Neural cell (in vitro differentiated cells): ENCODE measurements around the gene GPD1. TPM values are rescaled to one million over a fixed set of nuclear protein-coding genes. Genes with fewer than 3 reads are reported as not detected.

Experiments
- H2AFZ ChIP-seq: fragments of 200-600, 300-800 bp; sonication (generic), shearing (Covaris generic); 2 replicates; pipeline ENCODE4 v1.6.0; 2014; ENCODE audit warnings: low read depth, mild to moderate bottlenecking, antibody characterized with exemption, low read length, moderate library complexity
- H3F3A ChIP-seq: fragments of 200-600 bp; shearing (Covaris generic); 2 replicates; pipeline ENCODE4 v1.6.1; 2016; ENCODE audit warnings: mild to moderate bottlenecking, moderate library complexity, mixed read lengths, antibody characterized with exemption, low read length; ENCODE audit not compliant: insufficient read depth, poor library complexity, severe bottlenecking
- H3K27ac ChIP-seq: fragments of 200-600, 300-800 bp; sonication (generic), shearing (Covaris generic); 2 replicates; pipeline ENCODE4 v1.5.1; 2014; ENCODE audit warnings: mild to moderate bottlenecking, low read length, moderate library complexity
- H3K27me3 ChIP-seq: fragments of 300-800, 200-600 bp; sonication (generic), shearing (Covaris generic); 2 replicates; pipeline ENCODE4 v1.6.0; 2014; ENCODE audit warnings: mild to moderate bottlenecking, low read depth, low read length, moderate library complexity; ENCODE audit not compliant: insufficient read depth
- H3K36me3 ChIP-seq: fragments of 300-800, 200-600 bp; sonication (generic), shearing (Covaris generic); 2 replicates; pipeline ENCODE4 v1.5.1; 2014; ENCODE audit warnings: mild to moderate bottlenecking, antibody characterized with exemption, low read length, moderate library complexity; ENCODE audit not compliant: insufficient read depth
- H3K4me2 ChIP-seq: fragments of 300-800, 200-600 bp; sonication (generic), shearing (Covaris generic); 2 replicates; pipeline ENCODE4 v1.6.0; 2014; ENCODE audit warnings: mild to moderate bottlenecking, low read length
- H3K4me3 ChIP-seq: fragments of 300-800, 200-600 bp; sonication (generic), shearing (Covaris generic); 2 replicates; pipeline ENCODE4 v1.5.1; 2014; ENCODE audit warnings: mild to moderate bottlenecking, low read length, moderate library complexity
- H3K79me2 ChIP-seq: fragments of 200-600 bp; shearing (Covaris generic); replicated peaks from 2 replicates; pipeline ENCODE4 v1.6.0; 2014; ENCODE audit warnings: mild to moderate bottlenecking, low read length, moderate library complexity; ENCODE audit not compliant: insufficient read depth
- H3K9ac ChIP-seq: fragments of 300-800, 200-600 bp; sonication (generic), shearing (Covaris generic); 2 replicates; pipeline ENCODE4 v1.6.1; 2016; ENCODE audit warnings: mild to moderate bottlenecking, low read length, mixed read lengths
- H3K9me2 ChIP-seq: fragments of 200-600 bp; shearing (Covaris generic); 2 replicates; pipeline ENCODE4 v1.6.1; 2016; ENCODE audit warnings: mild to moderate bottlenecking, low read length, mixed read lengths; ENCODE audit not compliant: insufficient read depth
- H3K9me3 ChIP-seq: fragments of 200-600, 300-800 bp; sonication (generic), shearing (Covaris generic); 2 replicates; pipeline ENCODE4 v1.6.1; 2016; ENCODE audit warnings: mild to moderate bottlenecking, mixed run types, low read length, moderate library complexity, mixed read lengths
- H4K20me1 ChIP-seq: fragments of 200-600 bp; shearing (Covaris generic); 2 replicates; pipeline ENCODE4 v1.6.1; 2016; ENCODE audit warnings: mild to moderate bottlenecking, mixed run types; ENCODE audit not compliant: insufficient read depth
- EP300 ChIP-seq: fragments of 450-650 bp; conservative IDR thresholded peaks from 2 replicates; pipeline ENCODE4 v1.6.1; 2014; ENCODE audit warnings: antibody characterized with exemption, mild to moderate bottlenecking, moderate library complexity; ENCODE audit not compliant: poor library complexity, severe bottlenecking
- EZH2 ChIP-seq: fragments of 200-600, 300-800 bp; shearing (Covaris generic), sonication (generic); IDR thresholded peaks from 2 replicates; pipeline ENCODE4 v1.6.1; 2014; ENCODE audit warnings: antibody characterized with exemption, low read length, borderline replicate concordance, mild to moderate bottlenecking; ENCODE audit not compliant: insufficient read depth, poor library complexity, severe bottlenecking
- MXI1 ChIP-seq: fragments of 450-650 bp; conservative IDR thresholded peaks from 2 replicates; pipeline ENCODE4 v1.6.1; 2014; ENCODE audit warnings: antibody characterized with exemption, mild to moderate bottlenecking; ENCODE audit not compliant: poor library complexity, severe bottlenecking
- POLR2AphosphoS5 ChIP-seq: IDR thresholded peaks from 2 replicates; pipeline ENCODE4 v1.6.1; 2012
- RAD21 ChIP-seq: fragments of 450-650 bp; conservative IDR thresholded peaks from 2 replicates; pipeline ENCODE4 v1.6.1; 2014; ENCODE audit warnings: antibody characterized with exemption, mild to moderate bottlenecking, moderate library complexity
- REST ChIP-seq: IDR thresholded peaks from 2 replicates; pipeline ENCODE4 v1.6.1; 2012; ENCODE audit warnings: borderline replicate concordance
- SMC3 ChIP-seq: fragments of 450-650 bp; conservative IDR thresholded peaks from 2 replicates; pipeline ENCODE4 v1.6.1; 2014; ENCODE audit warnings: antibody characterized with exemption, mild to moderate bottlenecking, moderate library complexity; ENCODE audit not compliant: poor library complexity
- TAF1 ChIP-seq: IDR thresholded peaks from 2 replicates; pipeline ENCODE4 v1.6.1; 2012; ENCODE audit warnings: low read depth
- polyA plus RNA-seq: library from polyadenylated mRNA; depleted of rRNA; stranded (reverse); fragments of >200 nt; gene quantifications from 2 replicates; pipeline ENCODE4 v1.2.3, GENCODE V29; 2014
- TF ChIP-seq, protein P1 (sequence below): fragments of 450-650 bp; IDR thresholded peaks from 2 replicates; pipeline ENCODE4 v1.5.1; 2014; ENCODE audit warnings: antibody characterized with exemption, mild to moderate bottlenecking, moderate library complexity; ENCODE audit not compliant: poor library complexity, severe bottlenecking

GPD1 gene
- polyA plus RNA-seq, 1 donor from 2014 or later, result 1.5 TPM

- Histone ChIP-seq H3K9me3 (no peaks in the 10 kb centered on the region), H3K9me2 (no peaks in the 10 kb centered on the region), H3F3A (no peaks in the 10 kb centered on the region), H3K79me2 (no peaks in the 10 kb centered on the region), H3K27me3 (no peaks in the 10 kb centered on the region), H2AFZ (no peak overlapping the region), H3K9ac (no peak overlapping the region), H4K20me1 (no peaks in the 10 kb centered on the region), H3K4me3 (no peak overlapping the region), H3K4me2 (no peak overlapping the region), H3K36me3 (peaks cover 4% of the 10 kb centered on the region), H3K27ac (no peak overlapping the region)
- TF ChIP-seq RAD21, result peak; percentile 88
- TF ChIP-seq EP300, result no peak
- TF ChIP-seq SMC3, result peak; percentile 94
- no peak for TF ChIP-seq EZH2
- TF ChIP-seq TAF1, result no peak
- TF ChIP-seq, protein P1, sequence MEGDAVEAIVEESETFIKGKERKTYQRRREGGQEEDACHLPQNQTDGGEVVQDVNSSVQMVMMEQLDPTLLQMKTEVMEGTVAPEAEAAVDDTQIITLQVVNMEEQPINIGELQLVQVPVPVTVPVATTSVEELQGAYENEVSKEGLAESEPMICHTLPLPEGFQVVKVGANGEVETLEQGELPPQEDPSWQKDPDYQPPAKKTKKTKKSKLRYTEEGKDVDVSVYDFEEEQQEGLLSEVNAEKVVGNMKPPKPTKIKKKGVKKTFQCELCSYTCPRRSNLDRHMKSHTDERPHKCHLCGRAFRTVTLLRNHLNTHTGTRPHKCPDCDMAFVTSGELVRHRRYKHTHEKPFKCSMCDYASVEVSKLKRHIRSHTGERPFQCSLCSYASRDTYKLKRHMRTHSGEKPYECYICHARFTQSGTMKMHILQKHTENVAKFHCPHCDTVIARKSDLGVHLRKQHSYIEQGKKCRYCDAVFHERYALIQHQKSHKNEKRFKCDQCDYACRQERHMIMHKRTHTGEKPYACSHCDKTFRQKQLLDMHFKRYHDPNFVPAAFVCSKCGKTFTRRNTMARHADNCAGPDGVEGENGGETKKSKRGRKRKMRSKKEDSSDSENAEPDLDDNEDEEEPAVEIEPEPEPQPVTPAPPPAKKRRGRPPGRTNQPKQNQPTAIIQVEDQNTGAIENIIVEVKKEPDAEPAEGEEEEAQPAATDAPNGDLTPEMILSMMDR, result peak; percentile 94
- no peak for TF ChIP-seq MXI1
Observed at GRCh38 chr12:50070314-50071060, 33.3 kb upstream of the GPD1 start.

DNA sequence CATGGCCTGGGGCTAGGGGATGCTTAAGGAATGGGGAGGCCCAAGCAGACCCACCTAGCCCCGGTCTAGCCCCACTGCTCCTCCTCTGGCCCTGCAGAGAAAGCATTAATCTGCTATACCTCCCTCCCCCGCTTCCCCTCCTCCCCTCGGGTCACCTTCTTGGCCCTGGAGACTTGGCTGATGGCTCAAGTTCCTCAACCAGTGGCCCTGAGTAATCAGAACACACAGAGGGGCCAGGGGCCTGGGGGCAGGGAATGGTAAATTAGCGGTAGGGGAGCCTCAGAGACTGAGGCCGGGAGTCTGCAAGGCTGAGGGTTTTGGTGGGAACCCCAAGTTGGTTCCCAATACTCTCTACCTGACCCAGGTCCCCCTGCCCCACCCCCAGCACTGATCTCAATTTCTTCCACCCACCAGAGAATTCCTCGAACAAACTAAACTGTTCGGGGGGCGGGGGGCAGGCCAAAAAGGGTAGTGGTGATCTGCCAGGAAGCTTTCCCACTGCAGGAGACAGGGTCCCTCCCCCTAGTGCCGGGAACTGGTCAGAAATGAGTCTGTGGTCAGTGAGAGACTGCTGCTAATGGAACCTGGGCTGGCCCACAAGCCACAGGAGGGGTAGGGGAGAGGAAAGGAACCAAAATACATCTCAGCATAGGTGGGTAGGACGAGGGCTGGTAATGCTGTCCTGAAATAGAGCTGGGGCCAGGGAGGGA is 31.5 kb upstream of the GPD1 start:
- Histone ChIP-seq H3K9me2 (no peaks in the 10 kb centered on the region), H3K79me2 (no peaks in the 10 kb centered on the region), H3K9me3 (no peaks in the 10 kb centered on the region), H3K27ac (no peak overlapping the region), H3K9ac (no peak overlapping the region), H2AFZ (no peak overlapping the region), H3K4me2 (no peak overlapping the region), H3K4me3 (no peak overlapping the region), H3K36me3 (peaks cover 4% of the 10 kb centered on the region), H3F3A (no peaks in the 10 kb centered on the region), H4K20me1 (no peaks in the 10 kb centered on the region), H3K27me3 (no peaks in the 10 kb centered on the region)
- no peak for TF ChIP-seq MXI1
- no peak for TF ChIP-seq POLR2AphosphoS5
- TF ChIP-seq EZH2, result no peak
- no peak for TF ChIP-seq REST
- TF ChIP-seq RAD21, result no peak
- TF ChIP-seq TAF1, result no peak
- TF ChIP-seq, protein P1, result no peak
- no peak for TF ChIP-seq EP300
- TF ChIP-seq SMC3, result no peak
